ENCODE data around the gene PHGDH.

Gene PHGDH

DNA sequence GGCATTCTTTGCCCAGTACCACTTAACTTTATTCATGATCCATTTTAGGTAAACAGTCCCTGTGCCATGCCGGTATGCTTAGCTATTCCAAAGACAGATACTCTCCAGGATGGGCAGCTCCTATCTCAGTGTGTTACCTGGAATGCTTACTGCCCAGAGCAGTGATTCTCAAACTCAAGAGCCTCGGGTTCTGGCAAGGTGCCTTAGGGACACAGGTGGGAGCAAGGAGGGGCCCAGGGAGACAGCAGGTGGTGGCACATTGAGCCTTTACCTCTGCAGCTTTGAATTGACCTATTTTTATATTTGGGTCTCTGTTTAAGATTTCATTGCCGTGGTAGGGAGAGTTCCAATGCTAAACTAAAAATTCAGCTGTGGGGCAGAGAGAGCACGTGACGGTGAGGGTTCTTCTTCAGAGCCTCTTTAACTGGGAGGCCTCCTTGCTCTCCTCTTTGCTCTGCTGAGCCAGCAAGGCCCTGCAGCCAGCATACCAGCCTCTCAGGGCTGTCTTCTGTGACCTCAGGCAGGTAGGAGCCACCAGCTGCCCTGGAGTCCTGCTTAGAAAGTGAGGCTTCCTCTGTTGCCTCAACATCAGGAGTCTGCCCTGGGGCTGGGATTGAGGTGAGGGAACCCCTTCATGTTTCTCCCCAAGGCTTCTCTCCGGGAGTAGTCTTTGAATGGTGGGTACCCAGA is 20.2 kb downstream of the PHGDH start:
- no peak for DNase-seq (ENCODE audit: low read depth, low spot score)

DNA sequence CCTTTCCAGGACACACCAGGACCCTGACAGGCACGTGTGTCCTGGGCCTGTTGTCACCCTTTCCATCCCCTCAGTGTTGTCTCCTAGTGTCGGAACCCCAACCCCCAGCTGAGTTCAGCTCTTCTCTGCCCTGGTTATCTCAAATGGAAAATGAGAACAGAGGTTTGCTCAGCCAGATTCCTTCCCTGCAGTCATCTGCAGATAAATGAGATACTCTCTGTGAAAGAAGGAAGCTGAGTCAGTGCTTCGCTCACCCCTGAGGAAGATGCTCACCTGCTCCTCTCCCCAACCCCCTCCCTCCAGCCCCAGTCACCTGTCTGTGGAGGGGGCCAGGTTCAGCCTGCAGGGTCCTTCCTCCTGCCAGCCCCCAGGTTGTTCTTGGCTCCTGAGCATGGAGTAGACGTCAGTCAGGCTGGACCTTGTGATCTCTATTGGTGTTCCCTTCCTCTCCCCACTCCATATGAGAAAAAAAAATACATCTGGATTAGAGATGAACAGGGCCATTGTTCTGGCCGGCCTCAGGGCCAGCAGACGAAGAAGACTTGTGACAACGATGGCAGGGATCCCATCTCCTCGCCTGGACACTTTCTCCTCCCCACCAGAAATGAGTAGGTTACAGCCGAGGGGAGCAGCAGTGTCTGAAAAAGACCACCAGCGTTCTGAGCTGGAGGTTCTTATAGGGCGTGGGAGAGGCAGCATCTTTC is 20.9 kb downstream of the PHGDH start:
- no peak for DNase-seq (ENCODE audit: low read depth, low spot score)

DNA sequence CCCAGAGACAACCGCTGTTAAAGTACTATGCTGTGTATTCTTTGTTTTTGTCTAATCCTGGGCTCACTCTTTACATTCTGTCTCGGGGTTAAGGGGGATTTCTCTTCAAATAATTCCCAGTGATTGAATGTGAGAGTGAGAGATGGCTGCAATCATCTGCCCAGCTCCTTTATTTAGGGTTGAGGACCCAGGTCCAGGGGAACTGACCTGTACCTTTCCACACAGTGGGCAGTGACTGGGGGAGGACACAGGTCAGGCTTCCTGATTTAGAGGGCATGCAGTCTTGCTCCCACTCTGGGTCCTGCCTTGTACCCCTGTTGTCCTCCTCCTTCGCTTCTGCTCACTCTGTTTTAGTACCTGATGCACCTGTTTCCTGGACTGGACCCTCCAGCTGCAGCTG is 22.0 kb downstream of the PHGDH start:
- DNase-seq (ENCODE audit: low read depth, low spot score): no peak

- no peak for DNase-seq (ENCODE audit: low read depth, low spot score)
Measured at GRCh38 chr1:119735217-119735616, 23.5 kb downstream of the PHGDH start.

GRCh38 chr1:119736649-119737039 is 24.9 kb downstream of the PHGDH start:
- no peak for DNase-seq (ENCODE audit: low read depth, low spot score)

DNA sequence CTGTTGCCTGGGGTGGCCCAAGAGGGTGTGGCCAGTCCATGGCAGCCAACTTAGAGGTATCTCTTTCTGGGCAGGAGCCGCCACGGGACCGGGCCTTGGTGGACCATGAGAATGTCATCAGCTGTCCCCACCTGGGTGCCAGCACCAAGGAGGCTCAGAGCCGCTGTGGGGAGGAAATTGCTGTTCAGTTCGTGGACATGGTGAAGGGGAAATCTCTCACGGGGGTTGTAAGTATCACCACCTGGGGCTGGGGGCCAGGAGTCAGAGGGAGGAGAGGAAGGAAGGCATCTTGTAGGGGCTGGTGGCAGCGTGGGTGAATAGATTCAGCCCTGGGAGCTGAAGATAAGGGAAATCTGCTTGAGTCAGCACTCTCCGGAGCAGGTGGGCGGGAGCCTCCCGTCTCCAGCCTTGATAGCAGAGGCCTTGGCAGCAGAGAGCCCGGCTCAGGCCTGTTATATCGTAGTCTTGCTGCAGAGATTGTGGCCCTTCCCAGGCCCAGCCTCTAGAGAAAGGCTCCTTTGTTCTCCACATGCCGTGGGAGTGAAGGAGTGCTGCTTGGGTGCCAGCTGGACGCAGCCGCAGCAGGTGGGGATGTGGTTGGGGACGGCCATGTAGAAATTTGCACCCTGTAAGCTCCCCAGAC is 25.4 kb downstream of the PHGDH start:
- DNase-seq (ENCODE audit: low read depth, low spot score): no peak

GRCh38 chr1:119738100-119738720 is 26.5 kb downstream of the PHGDH start:
- DNase-seq (ENCODE audit: low read depth, low spot score): no peak

- no peak for DNase-seq (ENCODE audit: low read depth, low spot score)
Measured at GRCh38 chr1:119739150-119739549, 27.4 kb downstream of the PHGDH start.

DNA sequence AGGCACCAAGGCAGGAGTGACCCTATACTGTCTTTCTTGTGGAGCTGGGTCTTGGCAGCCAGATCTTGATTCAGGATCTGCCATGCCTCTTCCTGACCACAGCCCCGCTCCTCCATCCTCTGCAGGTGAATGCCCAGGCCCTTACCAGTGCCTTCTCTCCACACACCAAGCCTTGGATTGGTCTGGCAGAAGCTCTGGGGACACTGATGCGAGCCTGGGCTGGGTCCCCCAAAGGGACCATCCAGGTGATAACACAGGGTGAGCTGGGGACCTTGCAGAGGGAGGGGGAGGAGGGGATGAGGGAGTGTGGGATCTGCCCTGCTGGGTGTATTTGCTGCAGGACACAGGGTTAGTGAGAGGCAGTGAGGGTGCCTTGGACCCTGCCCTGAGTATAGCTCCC is 28.5 kb downstream of the PHGDH start:
- no peak for DNase-seq (ENCODE audit: low read depth, low spot score)

DNA sequence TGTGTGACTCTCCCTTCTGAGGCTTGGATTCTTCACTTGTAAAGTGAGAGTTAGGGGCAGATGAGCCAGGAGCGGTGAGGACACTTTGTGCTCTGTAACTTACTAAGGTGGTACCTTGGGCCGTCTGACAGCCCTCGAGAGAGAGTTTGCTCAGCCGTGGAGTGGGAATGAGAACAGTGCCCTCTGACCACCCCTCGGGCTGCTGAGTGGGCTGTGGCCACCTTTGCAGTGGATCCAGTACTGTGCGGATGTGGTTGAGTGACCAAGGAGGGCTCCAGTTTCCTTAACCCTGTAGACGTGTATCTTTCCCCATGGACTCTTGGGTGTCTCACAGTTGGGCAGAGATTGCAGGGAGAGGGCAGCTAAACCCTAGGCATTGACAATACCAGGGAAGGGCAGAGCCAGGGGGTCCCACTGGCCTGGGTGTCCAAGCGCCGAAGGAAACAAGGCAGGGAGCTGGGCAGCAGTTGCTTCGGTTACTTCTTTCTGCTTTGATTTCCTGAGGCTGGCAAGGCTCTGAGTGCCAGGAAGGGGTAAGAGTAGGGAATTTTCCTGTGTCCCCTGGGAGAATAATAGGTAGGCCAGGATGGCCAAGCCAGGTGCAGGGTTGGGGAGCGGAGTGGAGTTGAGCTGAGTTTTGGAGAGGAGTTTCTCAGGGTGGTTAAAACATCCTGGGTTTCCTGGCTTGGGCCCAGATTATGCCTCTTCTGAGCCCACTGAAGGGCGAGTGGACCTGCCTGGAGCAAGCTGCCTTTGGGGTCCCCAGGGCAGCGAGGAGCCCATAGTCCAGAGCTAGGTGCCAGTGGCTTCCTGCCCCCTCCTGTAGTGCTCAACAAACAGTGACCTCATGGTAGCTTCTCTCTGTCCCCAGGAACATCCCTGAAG is 29.4 kb downstream of the PHGDH start:
- no peak for DNase-seq (ENCODE audit: low read depth, low spot score)

DNA sequence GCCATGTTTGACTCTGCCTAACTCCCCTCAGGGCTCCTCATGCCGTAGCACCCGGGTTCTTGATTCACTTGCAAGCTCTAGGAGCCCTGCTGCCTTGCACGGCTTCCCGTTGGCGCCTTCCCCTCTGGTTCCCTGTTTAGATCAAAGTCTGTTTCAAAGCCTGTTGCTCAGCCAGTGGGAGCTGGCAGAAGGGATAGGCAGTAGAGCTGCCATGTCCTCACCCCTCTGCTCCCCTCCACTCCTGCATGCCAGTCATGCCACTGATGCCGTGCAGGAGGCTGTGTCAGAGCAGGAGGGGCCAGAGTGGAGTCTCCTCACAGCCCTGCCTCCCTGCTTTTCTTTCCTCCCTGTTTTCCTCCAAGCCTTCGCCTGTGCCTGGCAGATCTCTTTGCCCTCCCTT is 30.5 kb downstream of the PHGDH start:
- no peak for DNase-seq (ENCODE audit: low read depth, low spot score)

- no peak for DNase-seq (ENCODE audit: low read depth, low spot score)
Measured at GRCh38 chr1:119742677-119743076, 30.9 kb downstream of the PHGDH start.

DNA sequence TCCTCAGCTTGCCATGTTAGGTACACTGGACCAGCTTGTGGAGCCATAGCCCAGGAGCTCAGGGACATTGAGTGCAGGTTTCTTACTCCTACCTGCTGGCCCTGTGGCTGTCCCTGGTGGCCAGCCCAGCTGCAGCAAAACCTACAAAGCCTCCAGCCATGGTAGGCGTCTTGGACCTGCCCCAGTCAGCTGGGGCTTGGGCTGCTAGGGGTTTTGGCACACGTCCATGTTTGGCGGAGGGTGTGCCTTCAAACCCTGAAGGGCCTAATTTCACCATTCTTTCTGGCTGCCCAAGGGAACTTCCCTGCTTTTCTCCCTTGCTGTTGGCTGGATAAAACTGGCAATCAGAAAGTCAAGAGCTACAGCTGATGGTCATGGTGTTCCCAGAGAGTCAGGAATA is 31.6 kb downstream of the PHGDH start:
- no peak for DNase-seq (ENCODE audit: low read depth, low spot score)

DNA sequence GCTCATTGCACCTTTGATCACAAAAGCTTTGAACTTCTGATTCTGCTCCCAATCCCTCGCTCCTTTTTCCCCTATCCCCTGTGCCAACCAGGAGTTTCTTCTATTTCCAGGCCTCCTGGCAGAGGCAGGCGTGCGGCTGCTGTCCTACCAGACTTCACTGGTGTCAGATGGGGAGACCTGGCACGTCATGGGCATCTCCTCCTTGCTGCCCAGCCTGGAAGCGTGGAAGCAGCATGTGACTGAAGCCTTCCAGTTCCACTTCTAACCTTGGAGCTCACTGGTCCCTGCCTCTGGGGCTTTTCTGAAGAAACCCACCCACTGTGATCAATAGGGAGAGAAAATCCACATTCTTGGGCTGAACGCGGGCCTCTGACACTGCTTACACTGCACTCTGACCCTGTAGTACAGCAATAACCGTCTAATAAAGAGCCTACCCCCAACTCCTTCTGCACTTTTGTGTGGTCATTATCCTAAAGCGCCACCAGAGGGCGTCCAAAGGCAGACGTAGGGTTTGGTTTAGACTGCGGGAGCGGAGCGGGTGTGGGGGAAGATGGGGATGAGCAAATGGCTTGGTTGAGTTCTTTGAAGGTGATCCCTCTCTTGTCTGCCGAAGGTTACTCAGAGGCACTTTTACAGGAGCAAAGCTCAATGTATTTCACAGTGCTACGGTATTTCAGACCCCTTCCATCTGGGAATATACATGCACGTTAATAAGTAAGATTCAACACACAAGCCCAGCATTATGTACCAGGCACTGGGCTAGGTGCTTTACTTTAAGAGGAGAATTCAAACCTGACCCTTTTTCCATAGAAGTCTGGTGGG is 32.3 kb downstream of the PHGDH start:
- no peak for DNase-seq (ENCODE audit: low read depth, low spot score)

DNA sequence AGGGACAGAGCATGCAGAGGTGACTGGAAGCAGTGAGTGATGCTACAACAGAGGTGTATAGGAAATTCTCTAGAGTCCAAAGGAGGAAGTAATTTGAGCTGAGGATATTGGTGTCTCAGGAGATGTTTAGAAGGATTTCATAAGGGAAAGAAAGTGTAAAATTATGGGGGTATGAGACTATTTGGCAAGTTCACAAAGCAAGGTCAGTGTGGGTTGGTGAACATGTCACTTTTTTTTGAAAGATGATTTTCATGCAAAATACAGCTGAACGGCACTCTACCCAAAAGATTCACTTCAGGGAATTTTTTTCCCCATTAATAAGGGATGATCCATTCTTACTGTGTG is 32.8 kb downstream of the PHGDH start:
- no peak for DNase-seq (ENCODE audit: low read depth, low spot score)

- no peak for DNase-seq (ENCODE audit: low read depth, low spot score)
Measured at GRCh38 chr1:119745034-119745433, 33.3 kb downstream of the PHGDH start.

GRCh38 chr1:119747451-119747850 is 35.7 kb downstream of the PHGDH start:
- no peak for DNase-seq (ENCODE audit: low read depth, low spot score)

DNA sequence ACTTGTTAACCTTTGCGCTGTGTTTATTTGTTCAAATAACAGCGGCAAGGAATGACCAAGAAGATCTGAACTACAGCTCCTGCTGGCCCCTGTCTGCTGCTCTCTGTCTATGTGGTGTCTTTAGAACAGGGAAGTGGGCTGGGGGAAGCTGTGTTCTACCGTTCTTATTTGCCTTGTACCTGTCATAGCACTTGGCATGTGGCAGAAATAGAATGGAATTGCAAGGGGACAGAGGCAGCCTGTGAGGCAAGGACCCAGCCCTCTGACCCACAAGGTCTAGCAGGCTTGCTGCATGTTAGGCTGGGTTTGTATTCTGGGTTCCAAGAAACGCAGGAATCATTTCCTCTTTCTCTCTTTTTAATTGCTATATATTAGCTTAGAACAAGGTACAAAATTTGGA is 36.3 kb downstream of the PHGDH start:
- DNase-seq (ENCODE audit: low read depth, low spot score): no peak

DNA sequence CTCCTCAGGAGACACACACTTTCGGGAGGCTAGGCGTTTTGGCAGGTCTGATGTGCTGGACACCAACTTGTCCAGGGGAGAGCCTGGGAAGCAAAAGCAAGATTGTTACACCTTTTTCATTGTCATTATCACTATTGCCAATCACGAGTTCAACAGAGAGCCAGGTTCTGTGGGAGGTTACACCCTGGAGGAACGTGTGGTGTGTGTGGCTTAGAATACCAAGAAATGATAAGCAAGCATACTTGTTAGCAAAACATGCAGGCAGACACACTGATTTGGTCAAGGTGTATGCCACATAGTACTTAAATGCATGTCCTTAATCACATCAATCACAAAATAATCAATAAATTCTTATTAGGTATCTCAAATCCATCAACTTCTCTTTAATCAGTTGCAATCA is 40.9 kb downstream of the PHGDH start:
- DNase-seq (ENCODE audit: low read depth, low spot score): no peak

- DNase-seq (ENCODE audit: low read depth, low spot score): no peak
Measured at GRCh38 chr1:119758584-119758983, 46.9 kb downstream of the PHGDH start.

DNA sequence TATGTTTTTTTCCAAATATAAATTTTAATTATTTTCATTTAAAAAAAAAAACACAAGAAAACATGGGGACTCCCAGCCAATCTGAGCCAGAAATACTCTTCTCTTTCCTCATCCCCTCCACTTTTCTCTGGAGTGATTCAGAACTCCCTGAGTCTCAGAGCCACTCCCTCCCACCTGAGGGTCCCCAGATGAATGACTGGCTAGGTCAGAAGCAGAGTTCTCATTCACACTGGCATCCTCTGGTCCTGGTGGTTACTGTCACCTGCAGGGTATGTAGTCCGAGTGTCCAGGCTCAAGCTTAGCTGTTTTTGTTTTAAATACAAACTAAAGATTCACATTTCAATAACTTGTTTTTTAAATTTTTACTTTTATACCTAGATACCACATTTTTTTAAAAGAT is 50.7 kb downstream of the PHGDH start:
- no peak for DNase-seq (ENCODE audit: low read depth, low spot score)
